B cell (primary cell): ENCODE measurements around the gene LITAF. TPM values are rescaled to one million over a fixed set of nuclear protein-coding genes. Genes with fewer than 3 reads are reported as not detected.

Experiments
- ATAC-seq: fragments of 200-7000 bp; cut with Tn5 transposase; one replicate; pipeline ENCODE4 v1.10.0; 2021; ENCODE audit warnings: low read depth, mild to moderate bottlenecking, moderate number of reproducible peaks, moderate library complexity
- CTCF ChIA-PET: fragments of 350-600 bp; sonication (Branson Sonifier 250); formaldehyde crosslinking; loops from one replicate; lab custom pipeline; 2021; ENCODE audit warnings: antibody characterized with exemption, inconsistent platforms; lab: Charles Lee
- POLR2A ChIA-PET: fragments of 350-600 bp; sonication (Branson Sonifier 250); formaldehyde crosslinking; loops from one replicate; lab custom pipeline; 2021; ENCODE audit warnings: antibody characterized with exemption; lab: Charles Lee
- DNase-seq: peaks from one replicate; pipeline ENCODE4 v3.0.0; 2013
- H2AFZ ChIP-seq: 2 replicates; pipeline ENCODE4 v1.6.1; 2012; ENCODE audit warnings: mild to moderate bottlenecking, low read depth, low read length; ENCODE audit not compliant: insufficient read depth, poor library complexity, severe bottlenecking
- H3K27ac ChIP-seq, 2 donors: 1 replicate in 1 of 2; 2 replicates in 1 of 2; pipeline ENCODE4 v1.5.1; 2012 to 2013; ENCODE audit warnings: low read length in 2 of 2, mild to moderate bottlenecking in 2 of 2, moderate library complexity in 1 of 2
- H3K27me3 ChIP-seq, 4 experiments: fragments of 200-600 bp in 1 of 4; sonication (generic) in 1 of 4; replicated peaks in 1 of 4; 1 replicate in 2 of 4; 2 replicates in 2 of 4; pipeline versions ENCODE4 v1.6.1 to v1.7.0; 2013 to 2016; ENCODE audit warnings: low read length in 3 of 4, mild to moderate bottlenecking in 2 of 4, mixed read lengths in 1 of 4, moderate library complexity in 1 of 4; ENCODE audit not compliant: insufficient read depth in 4 of 4, control insufficient read depth in 3 of 4; ENCODE audit errors: control extremely low read depth in 1 of 4
- H3K36me3 ChIP-seq, 2 experiments: replicated peaks in 1 of 2; 1 replicate in 1 of 2; 2 replicates in 1 of 2; pipeline versions ENCODE4 v1.6.1 to v1.7.1; 2013; ENCODE audit warnings: low read length in 1 of 2; ENCODE audit not compliant: insufficient read depth in 2 of 2, control insufficient read depth in 1 of 2; ENCODE audit errors: control extremely low read depth in 1 of 2, extremely low read depth in 1 of 2
- H3K4me1 ChIP-seq, 2 donors: fragments of 200-600 bp in 1 of 2; sonication (generic) in 1 of 2; 1 replicate in 1 of 2; 2 replicates in 1 of 2; pipeline versions ENCODE4 v1.5.1 to v1.6.1; 2013 to 2017; ENCODE audit warnings: low read length in 2 of 2; ENCODE audit not compliant: control insufficient read depth in 2 of 2, insufficient read depth in 2 of 2
- H3K4me2 ChIP-seq: replicated peaks from 2 replicates; pipeline ENCODE3; 2012; ENCODE audit warnings: mild to moderate bottlenecking, low read depth, low read length; ENCODE audit not compliant: poor library complexity, severe bottlenecking
- H3K4me3 ChIP-seq, 5 experiments: fragments of 200-600 bp in 1 of 5; sonication (generic) in 1 of 5; 1 replicate in 3 of 5; 2 replicates in 2 of 5; pipeline versions ENCODE4 v1.5.1 to v1.7.0; 2011 to 2016; ENCODE audit warnings: low read length in 4 of 5, mild to moderate bottlenecking in 4 of 5, low read depth in 2 of 5, control low read depth in 1 of 5, moderate library complexity in 1 of 5; ENCODE audit not compliant: insufficient read depth in 1 of 5; ENCODE audit errors: control extremely low read depth in 1 of 5, extremely low read depth in 1 of 5
- H3K79me2 ChIP-seq: fragments of 200-600 bp; sonication (generic); one replicate; pipeline ENCODE4 v1.6.0; 2016; ENCODE audit warnings: low read length; ENCODE audit not compliant: control insufficient read depth, insufficient read depth
- H3K9ac ChIP-seq: fragments of 200-600 bp; sonication (generic); 2 replicates; pipeline ENCODE4 v1.6.1; 2017; ENCODE audit warnings: mild to moderate bottlenecking, low read length, moderate library complexity
- H3K9me3 ChIP-seq, 3 donors: one replicate each; pipeline versions ENCODE4 v1.6.1 to v1.7.1; 2013; ENCODE audit warnings: low read length in 2 of 3; ENCODE audit not compliant: control insufficient read depth in 2 of 3, insufficient read depth in 1 of 3; ENCODE audit errors: control extremely low read depth in 1 of 3
- H4K20me1 ChIP-seq: 2 replicates; pipeline ENCODE4 v1.6.0; 2012; ENCODE audit warnings: mild to moderate bottlenecking, low read length; ENCODE audit not compliant: insufficient read depth, control insufficient read depth, poor library complexity, severe bottlenecking
- H3K27ac Mint-ChIP-seq: one replicate; pipeline ENCODE4 v1.8.0; 2021; ENCODE audit warnings: mixed read lengths
- H3K27me3 Mint-ChIP-seq: one replicate; pipeline ENCODE4 v1.8.0; 2021; ENCODE audit warnings: mixed read lengths
- H3K4me1 Mint-ChIP-seq: one replicate; pipeline ENCODE4 v1.8.0; 2021; ENCODE audit warnings: mixed read lengths
- H3K4me3 Mint-ChIP-seq: one replicate; pipeline ENCODE4 v1.8.0; 2021; ENCODE audit warnings: mixed read lengths
- H3K9me3 Mint-ChIP-seq: one replicate; pipeline ENCODE4 v1.8.0; 2022; ENCODE audit warnings: mixed read lengths; ENCODE audit not compliant: insufficient read depth
- CTCF ChIP-seq: fragments of 200-600 bp; IDR thresholded peaks from one replicate; pipeline ENCODE4 v1.8.0; 2022; ENCODE audit warnings: antibody characterized with exemption, mild to moderate bottlenecking
- EZH2 ChIP-seq: IDR thresholded peaks from 2 replicates; pipeline ENCODE4 v1.6.1; 2012; ENCODE audit warnings: borderline replicate concordance, low read depth, mild to moderate bottlenecking, moderate library complexity, low read length; ENCODE audit not compliant: insufficient read depth, poor library complexity, severe bottlenecking
- WGBS: methylation state at CpG from one replicate; pipeline ENCODE4 v1.1.5; 2013; ENCODE audit warnings: missing lambda C conversion rate; ENCODE audit not compliant: insufficient coverage; 5-methylcytosine and 5-hydroxymethylcytosine counted together
- intact Hi-C: fragments of 100-400 bp; cut with micrococcal nuclease; formaldehyde crosslinking; loops from one replicate; pipeline ENCODE4 v1.10.0; 2022
- polyA plus RNA-seq: library from polyadenylated mRNA; depleted of rRNA; stranded (reverse); fragments of >200 nt; gene quantifications from 2 replicates; pipeline ENCODE4 v1.2.3, GENCODE V29; 2012
- total RNA-seq, 2 donors: library from RNA; stranded (reverse); fragments of 120-200 nt in 1 of 2; gene quantifications; 1 replicate in 1 of 2; 2 replicates in 1 of 2; pipeline versions ENCODE4 v1.2.3 to v1.2.4, GENCODE V29; 2013 to 2022

The LITAF gene
- total and polyA plus RNA-seq, 2 donors (not counting 1 experiment from before 2014, with no cell fraction given) = 93.6 to 125 TPM

- intact Hi-C loops = no loop called here
- ATAC-seq (no peak), DNase-seq (no peak)
- H3K9ac ChIP-seq = no peak overlapping the region
- H3K4me1 ChIP-seq = peaks cover 12 to 33% of the 10 kb centered on the region in 2 donors
- Mint-ChIP-seq H3K4me3 (no peak overlapping the region), H3K9me3 (peaks cover 2% of the 10 kb centered on the region), H3K27ac (peak overlapping the region; percentile 63), H3K27me3 (no peaks in the 10 kb centered on the region), H3K4me1 (peaks cover 23% of the 10 kb centered on the region)
- ChIA-PET POLR2A (no interaction called here), CTCF (interaction anchor here (0.6 to 1.7 kb wide), 2 partner anchors 33 to 71 kb away, joined by 4 to 5 read pairs; no protein-coding TSS in a partner anchor)
- 96% methylated on average over 4 of the region's 5 CpGs for WGBS
- H3K4me2 ChIP-seq = no peak overlapping the region
- H3K27me3 ChIP-seq = no peaks in the 10 kb centered on the region
- H2AFZ ChIP-seq = no peak overlapping the region
- H3K36me3 ChIP-seq = no peaks in the 10 kb centered on the region
- no peaks in the 10 kb centered on the region for H4K20me1 ChIP-seq
- no peaks in the 10 kb centered on the region for H3K79me2 ChIP-seq
- no peak overlapping the region for H3K4me3 ChIP-seq
- peaks cover 0 to 8% (median 0%) of the 10 kb centered on the region in 3 donors for H3K9me3 ChIP-seq
- TF ChIP-seq EZH2 (no peak), CTCF (no peak)
- H3K27ac ChIP-seq = no peak overlapping the region
Measured at GRCh38 chr16:11497851-11498289, 88.8 kb downstream of the LITAF start.

Other genes with a start within 250 kb of the LITAF start
- gene RMI2, start 241.5 kb downstream of the LITAF start, total RNA-seq = 25.5 and 27.0 TPM in 2 replicates
- gene RMI2, start 241.5 kb downstream of the LITAF start, polyA plus RNA-seq = 2.2 and 2.3 TPM in 2 replicates
- 60.8 and 63.3 TPM in 2 replicates for gene SNN, start 81.5 kb upstream of the LITAF start, total RNA-seq
- 55.4 and 96.2 TPM in 2 replicates for gene SNN, start 81.5 kb upstream of the LITAF start, polyA plus RNA-seq
- 49.7 and 50.2 TPM in 2 replicates for gene TXNDC11, start 155.9 kb upstream of the LITAF start, total RNA-seq
- 76.9 and 110 TPM in 2 replicates for gene TXNDC11, start 155.9 kb upstream of the LITAF start, polyA plus RNA-seq
- 113 and 126 TPM in 2 replicates for gene ZC3H7A, start 210.3 kb upstream of the LITAF start, total RNA-seq
- gene ZC3H7A, start 210.3 kb upstream of the LITAF start, polyA plus RNA-seq = 40.8 and 64.7 TPM in 2 replicates